Keratinocyte (primary cell): ENCODE measurements around the gene TM4SF5.

Experiments
- EZH2 ChIP-seq: IDR thresholded peaks from one replicate; pipeline ENCODE4 v1.6.1; 2012; ENCODE audit warnings: inconsistent platforms, mild to moderate bottlenecking, low read length, moderate library complexity
- TF ChIP-seq, protein P1 (sequence below), 3 experiments: IDR thresholded peaks in 1 of 3; conservative IDR thresholded peaks in 1 of 3; optimal IDR thresholded peaks in 1 of 3; 2 replicates in 2 of 3; 3 replicates in 1 of 3; pipeline versions ENCODE3 to v1.5.1; 2011; ENCODE audit warnings: low read length in 3 of 3, mild to moderate bottlenecking in 3 of 3, moderate library complexity in 2 of 3, control low read depth in 1 of 3, inconsistent platforms in 1 of 3; ENCODE audit not compliant: insufficient read depth in 2 of 3; ENCODE audit errors: extremely low read depth in 1 of 3

DNA sequence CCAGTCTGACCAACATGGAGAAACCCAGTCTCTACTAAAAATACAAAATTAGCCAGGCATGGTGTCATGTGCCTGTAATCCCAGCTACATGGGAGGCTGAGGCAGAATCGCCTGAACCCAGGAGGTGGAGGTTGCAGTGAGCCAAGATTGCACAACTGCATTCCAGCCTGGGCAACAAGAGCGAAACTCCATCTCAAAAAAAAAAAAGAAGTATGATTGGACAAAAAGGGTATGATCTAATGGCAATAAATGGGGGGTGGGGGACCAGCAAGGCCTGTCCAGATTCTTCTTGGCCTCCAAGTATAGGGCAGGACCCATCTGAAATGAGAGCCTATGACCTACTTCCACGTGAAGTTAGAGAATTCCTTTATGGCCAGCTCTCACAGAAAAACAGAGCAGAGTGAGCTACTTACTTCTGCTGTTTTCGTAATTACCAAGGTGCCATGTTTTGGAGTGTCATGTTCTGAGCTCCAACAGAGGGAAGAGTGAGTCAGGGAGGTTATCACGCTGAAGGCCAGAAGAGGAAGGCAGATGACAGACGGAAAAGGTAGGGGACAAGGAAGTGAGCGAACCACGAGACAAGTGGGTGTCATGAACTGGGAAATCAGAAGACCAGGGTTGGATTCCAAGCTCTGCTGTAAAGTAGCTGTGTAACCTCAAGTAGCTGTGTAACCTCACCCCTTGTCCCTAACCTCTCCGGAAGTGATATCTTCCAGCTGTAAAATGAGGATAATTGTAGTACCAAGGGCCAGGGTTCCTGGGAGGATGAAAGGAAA, 35.6 kb upstream of the TM4SF5 start:
- TF ChIP-seq, protein P1, sequence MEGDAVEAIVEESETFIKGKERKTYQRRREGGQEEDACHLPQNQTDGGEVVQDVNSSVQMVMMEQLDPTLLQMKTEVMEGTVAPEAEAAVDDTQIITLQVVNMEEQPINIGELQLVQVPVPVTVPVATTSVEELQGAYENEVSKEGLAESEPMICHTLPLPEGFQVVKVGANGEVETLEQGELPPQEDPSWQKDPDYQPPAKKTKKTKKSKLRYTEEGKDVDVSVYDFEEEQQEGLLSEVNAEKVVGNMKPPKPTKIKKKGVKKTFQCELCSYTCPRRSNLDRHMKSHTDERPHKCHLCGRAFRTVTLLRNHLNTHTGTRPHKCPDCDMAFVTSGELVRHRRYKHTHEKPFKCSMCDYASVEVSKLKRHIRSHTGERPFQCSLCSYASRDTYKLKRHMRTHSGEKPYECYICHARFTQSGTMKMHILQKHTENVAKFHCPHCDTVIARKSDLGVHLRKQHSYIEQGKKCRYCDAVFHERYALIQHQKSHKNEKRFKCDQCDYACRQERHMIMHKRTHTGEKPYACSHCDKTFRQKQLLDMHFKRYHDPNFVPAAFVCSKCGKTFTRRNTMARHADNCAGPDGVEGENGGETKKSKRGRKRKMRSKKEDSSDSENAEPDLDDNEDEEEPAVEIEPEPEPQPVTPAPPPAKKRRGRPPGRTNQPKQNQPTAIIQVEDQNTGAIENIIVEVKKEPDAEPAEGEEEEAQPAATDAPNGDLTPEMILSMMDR (optimal IDR thresholded peaks at IDR 0.05 in 1 of 3, IDR thresholded peaks at IDR 0.05 in 1 of 3, conservative IDR thresholded peaks at IDR 0.05 in 1 of 3; ENCODE audit: extremely low read depth in 1 of 3, insufficient read depth in 2 of 3, low read length in 3 of 3) = no peak
- TF ChIP-seq EZH2 = no peak
